ENCODE results near the gene TCAP. TPM values are rescaled to one million over a fixed set of nuclear protein-coding genes. Genes with fewer than 3 reads are reported as not detected.

Gene TCAP
- total RNA-seq, 6 experiments from 2014 or later: 0.09 to 0.51 (median 0.14) TPM

- peaks cover 13% of the 10 kb centered on the region for H3K4me1 Mint-ChIP-seq (ENCODE audit: low read depth)
- no peak overlapping the region for H3K27ac Mint-ChIP-seq
- H3K4me3 Mint-ChIP-seq: no peak overlapping the region
- TF ChIP-seq CTCF (IDR thresholded peaks at IDR 0.05): no peak
- no peaks in the 10 kb centered on the region for H3K36me3 Mint-ChIP-seq (ENCODE audit: low read depth)
- no peaks in the 10 kb centered on the region for H3K9me3 Mint-ChIP-seq
- DNase-seq: no peak
- H3K27me3 Mint-ChIP-seq (ENCODE audit: insufficient read depth): peaks cover 39% of the 10 kb centered on the region
These were observed 40.8 kb upstream of the TCAP start for GRCh38 chr17:39624313-39624712.

- DNase-seq: no peak
- Mint-ChIP-seq H3K36me3 (ENCODE audit: low read depth) (no peaks in the 10 kb centered on the region), H3K27ac (no peak overlapping the region), H3K27me3 (ENCODE audit: insufficient read depth) (peaks cover 39% of the 10 kb centered on the region), H3K4me3 (no peak overlapping the region), H3K9me3 (no peaks in the 10 kb centered on the region), H3K4me1 (ENCODE audit: low read depth) (peaks cover 13% of the 10 kb centered on the region)
- no peak for TF ChIP-seq CTCF (IDR thresholded peaks at IDR 0.05)
These were observed 39.9 kb upstream of the TCAP start for GRCh38 chr17:39625198-39625785.

GRCh38 chr17:39626171-39627046, 38.7 kb upstream of the TCAP start, which contains the start of gene PPP1R1B:
TSS of gene PPP1R1B (plus strand) at chr17:39626952. CDS start at chr17:39627393, 441 bp downstream.
- peaks cover 40% of the 10 kb centered on the region for H3K27me3 Mint-ChIP-seq (ENCODE audit: insufficient read depth)
- no peaks in the 10 kb centered on the region for H3K36me3 Mint-ChIP-seq (ENCODE audit: low read depth)
- peaks cover 13% of the 10 kb centered on the region for H3K4me1 Mint-ChIP-seq (ENCODE audit: low read depth)
- no peaks in the 10 kb centered on the region for H3K9me3 Mint-ChIP-seq
- no peak for TF ChIP-seq CTCF (IDR thresholded peaks at IDR 0.05)
- no peak within 1 kb of the TSS for H3K4me3 Mint-ChIP-seq
- H3K27ac Mint-ChIP-seq: no peak within 1 kb of the TSS
- no peak for DNase-seq

GRCh38 chr17:39627047-39627711, 38.0 kb upstream of the TCAP start:
- H3K4me1 Mint-ChIP-seq (ENCODE audit: low read depth): peaks cover 8% of the 10 kb centered on the region
- TF ChIP-seq CTCF (IDR thresholded peaks at IDR 0.05): no peak
- H3K9me3 Mint-ChIP-seq: no peaks in the 10 kb centered on the region
- DNase-seq: no peak
- no peak overlapping the region for H3K4me3 Mint-ChIP-seq
- no peaks in the 10 kb centered on the region for H3K36me3 Mint-ChIP-seq (ENCODE audit: low read depth)
- H3K27me3 Mint-ChIP-seq (ENCODE audit: insufficient read depth): peaks cover 44% of the 10 kb centered on the region
- H3K27ac Mint-ChIP-seq: no peak overlapping the region

- Mint-ChIP-seq H3K27me3 (ENCODE audit: insufficient read depth) (peaks cover 44% of the 10 kb centered on the region), H3K9me3 (no peaks in the 10 kb centered on the region), H3K27ac (no peak overlapping the region), H3K4me1 (ENCODE audit: low read depth) (0 out of 2 replicates have a peak, but pooled peaks cover 5% of the 10 kb centered on the region), H3K4me3 (no peak overlapping the region), H3K36me3 (ENCODE audit: low read depth) (no peaks in the 10 kb centered on the region)
- TF ChIP-seq CTCF (IDR thresholded peaks at IDR 0.05): no peak
- no peak for DNase-seq
These were observed 37.2 kb upstream of the TCAP start for GRCh38 chr17:39627712-39628516.
